Panc1 (cell line): ENCODE results near the gene BAHCC1.

Experiments
- REST ChIP-seq, 2 experiments: IDR thresholded peaks; 2 replicates each; pipeline ENCODE4 v1.6.1; 2011 to 2012; ENCODE audit warnings: low read depth in 2 of 2, control low read depth in 1 of 2, low read length in 1 of 2, mild to moderate bottlenecking in 1 of 2, moderate library complexity in 1 of 2; ENCODE audit not compliant: insufficient read depth in 1 of 2
- TF ChIP-seq, protein P1 (sequence below): fragments of 450-650 bp; IDR thresholded peaks from 2 replicates; pipeline ENCODE4 v1.5.1; 2017; ENCODE audit warnings: mild to moderate bottlenecking

GRCh38 chr17:81391293-81391935, 3.8 kb upstream of the BAHCC1 start:
- TF ChIP-seq, protein P1, sequence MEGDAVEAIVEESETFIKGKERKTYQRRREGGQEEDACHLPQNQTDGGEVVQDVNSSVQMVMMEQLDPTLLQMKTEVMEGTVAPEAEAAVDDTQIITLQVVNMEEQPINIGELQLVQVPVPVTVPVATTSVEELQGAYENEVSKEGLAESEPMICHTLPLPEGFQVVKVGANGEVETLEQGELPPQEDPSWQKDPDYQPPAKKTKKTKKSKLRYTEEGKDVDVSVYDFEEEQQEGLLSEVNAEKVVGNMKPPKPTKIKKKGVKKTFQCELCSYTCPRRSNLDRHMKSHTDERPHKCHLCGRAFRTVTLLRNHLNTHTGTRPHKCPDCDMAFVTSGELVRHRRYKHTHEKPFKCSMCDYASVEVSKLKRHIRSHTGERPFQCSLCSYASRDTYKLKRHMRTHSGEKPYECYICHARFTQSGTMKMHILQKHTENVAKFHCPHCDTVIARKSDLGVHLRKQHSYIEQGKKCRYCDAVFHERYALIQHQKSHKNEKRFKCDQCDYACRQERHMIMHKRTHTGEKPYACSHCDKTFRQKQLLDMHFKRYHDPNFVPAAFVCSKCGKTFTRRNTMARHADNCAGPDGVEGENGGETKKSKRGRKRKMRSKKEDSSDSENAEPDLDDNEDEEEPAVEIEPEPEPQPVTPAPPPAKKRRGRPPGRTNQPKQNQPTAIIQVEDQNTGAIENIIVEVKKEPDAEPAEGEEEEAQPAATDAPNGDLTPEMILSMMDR, result no peak
- TF ChIP-seq REST (IDR thresholded peaks at IDR 0.05; ENCODE audit: insufficient read depth in 1 of 2, low read depth in 2 of 2, low read length in 1 of 2), result no peak
